ENCODE measurements around the gene HCLS1.

DNA sequence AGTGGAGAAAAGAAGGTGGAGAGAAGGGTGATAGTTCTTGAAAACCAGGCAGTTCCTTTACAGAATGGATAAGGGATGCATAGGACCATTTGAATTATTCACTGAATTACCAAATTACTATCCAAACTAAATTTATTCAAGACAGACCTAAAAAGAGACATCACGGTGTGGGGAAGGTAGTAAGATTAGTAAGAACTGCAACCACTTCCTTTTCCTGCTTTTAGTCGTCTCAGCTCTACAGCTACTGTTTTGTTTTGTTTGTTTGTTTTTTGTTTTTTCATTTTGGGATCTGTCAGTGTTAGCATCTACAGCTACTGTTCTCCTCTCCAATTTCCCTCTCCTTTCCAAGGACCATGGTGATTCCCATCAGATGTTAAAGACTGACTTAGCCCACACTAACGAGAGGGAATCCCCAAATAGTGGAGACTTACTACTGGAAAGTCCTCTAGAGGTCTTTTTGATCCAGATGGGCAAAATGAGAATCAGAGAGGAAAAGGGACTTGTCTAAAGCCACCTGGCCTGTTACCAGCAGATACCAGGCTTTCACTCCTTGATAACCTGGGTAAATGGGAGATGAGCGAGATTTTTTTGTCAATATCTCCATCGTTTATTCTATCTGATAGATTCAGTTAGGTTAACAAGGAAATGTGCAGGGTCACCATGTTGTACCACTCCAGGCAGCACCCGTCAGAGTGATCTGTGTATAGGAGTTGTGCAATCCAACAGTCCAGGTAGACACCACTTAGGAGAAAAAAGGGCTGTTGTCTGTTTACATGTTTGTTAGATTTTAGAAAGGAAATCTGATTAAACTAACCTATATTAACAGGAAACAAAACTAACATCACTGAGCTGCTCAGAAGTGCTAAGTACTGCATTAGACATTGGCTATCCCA is 6.0 kb downstream of the HCLS1 start:
- TF ChIP-seq, protein P1, sequence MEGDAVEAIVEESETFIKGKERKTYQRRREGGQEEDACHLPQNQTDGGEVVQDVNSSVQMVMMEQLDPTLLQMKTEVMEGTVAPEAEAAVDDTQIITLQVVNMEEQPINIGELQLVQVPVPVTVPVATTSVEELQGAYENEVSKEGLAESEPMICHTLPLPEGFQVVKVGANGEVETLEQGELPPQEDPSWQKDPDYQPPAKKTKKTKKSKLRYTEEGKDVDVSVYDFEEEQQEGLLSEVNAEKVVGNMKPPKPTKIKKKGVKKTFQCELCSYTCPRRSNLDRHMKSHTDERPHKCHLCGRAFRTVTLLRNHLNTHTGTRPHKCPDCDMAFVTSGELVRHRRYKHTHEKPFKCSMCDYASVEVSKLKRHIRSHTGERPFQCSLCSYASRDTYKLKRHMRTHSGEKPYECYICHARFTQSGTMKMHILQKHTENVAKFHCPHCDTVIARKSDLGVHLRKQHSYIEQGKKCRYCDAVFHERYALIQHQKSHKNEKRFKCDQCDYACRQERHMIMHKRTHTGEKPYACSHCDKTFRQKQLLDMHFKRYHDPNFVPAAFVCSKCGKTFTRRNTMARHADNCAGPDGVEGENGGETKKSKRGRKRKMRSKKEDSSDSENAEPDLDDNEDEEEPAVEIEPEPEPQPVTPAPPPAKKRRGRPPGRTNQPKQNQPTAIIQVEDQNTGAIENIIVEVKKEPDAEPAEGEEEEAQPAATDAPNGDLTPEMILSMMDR (IDR thresholded peaks at IDR 0.05; ENCODE audit: insufficient read depth, low read length, poor library complexity, severe bottlenecking) = no peak
- TF ChIP-seq EZH2phosphoT487 (conservative IDR thresholded peaks at IDR 0.05; ENCODE audit: low read length) = no peak

Data from SU-DHL-6 (cell line).